Fibroblast of lung (primary cell): ENCODE data around the gene RSPH1. TPM values are rescaled to one million over a fixed set of nuclear protein-coding genes. Genes with fewer than 3 reads are reported as not detected.

Experiments
- DNase-seq, 2 donors: peaks; one replicate each; pipeline versions ENCODE4 v3.0.0 to v3.0.0-alpha.2; 2010; ENCODE audit warnings: low read depth in 2 of 2
- H2AFZ ChIP-seq: 2 replicates; pipeline ENCODE4 v1.5.1; 2012; ENCODE audit warnings: low read length, control low read depth, inconsistent platforms
- H3K27ac ChIP-seq: 2 replicates; pipeline ENCODE4 v1.5.1; 2011; ENCODE audit warnings: low read length, control low read depth; ENCODE audit not compliant: insufficient read depth
- H3K27me3 ChIP-seq: 2 replicates; pipeline ENCODE4 v1.5.1; 2011; ENCODE audit warnings: mild to moderate bottlenecking, low read length; ENCODE audit not compliant: control insufficient read depth, insufficient read depth
- H3K36me3 ChIP-seq: 2 replicates; pipeline ENCODE4 v1.5.1; 2011; ENCODE audit warnings: low read length; ENCODE audit not compliant: control insufficient read depth, insufficient read depth
- H3K4me1 ChIP-seq: 2 replicates; pipeline ENCODE4 v1.5.1; 2011; ENCODE audit warnings: low read length; ENCODE audit not compliant: control insufficient read depth, insufficient read depth; ENCODE audit errors: extremely low read depth
- H3K4me2 ChIP-seq: 2 replicates; pipeline ENCODE4 v1.5.1; 2011; ENCODE audit warnings: low read length, control low read depth; ENCODE audit not compliant: insufficient read depth; ENCODE audit errors: extremely low read depth
- H3K4me3 ChIP-seq, 4 experiments: fragments of 200-600 bp in 1 of 4; sonication (generic) in 1 of 4; replicated peaks in 1 of 4; 2 replicates each; pipeline ENCODE4 v1.5.1; 2011 to 2016; ENCODE audit warnings: low read length in 4 of 4, low read depth in 3 of 4, mild to moderate bottlenecking in 3 of 4, control low read depth in 2 of 4, inconsistent platforms in 1 of 4, mixed read lengths in 1 of 4; ENCODE audit not compliant: insufficient read depth in 1 of 4; ENCODE audit errors: control extremely low read depth in 1 of 4
- H3K79me2 ChIP-seq: 2 replicates; pipeline ENCODE4 v1.5.1; 2012; ENCODE audit warnings: mild to moderate bottlenecking, low read length, inconsistent platforms; ENCODE audit not compliant: control insufficient read depth, insufficient read depth
- H3K9ac ChIP-seq: 2 replicates; pipeline ENCODE4 v1.5.1; 2011; ENCODE audit warnings: mild to moderate bottlenecking, low read length, control low read depth; ENCODE audit not compliant: insufficient read depth
- H3K9me3 ChIP-seq: 2 replicates; pipeline ENCODE4 v1.5.1; 2012; ENCODE audit warnings: low read depth, low read length; ENCODE audit not compliant: control insufficient read depth, insufficient read depth
- H4K20me1 ChIP-seq: 2 replicates; pipeline ENCODE4 v1.5.1; 2011; ENCODE audit warnings: low read length; ENCODE audit not compliant: control insufficient read depth, insufficient read depth; ENCODE audit errors: extremely low read depth
- EZH2 ChIP-seq: IDR thresholded peaks from 2 replicates; pipeline ENCODE4 v1.5.1; 2012; ENCODE audit warnings: low read length, control low read depth, mild to moderate bottlenecking; ENCODE audit errors: missing control alignments
- polyA plus RNA-seq, 2 donors: library from polyadenylated mRNA; depleted of rRNA in 1 of 2; stranded (reverse) in 1 of 2; unstranded in 1 of 2; fragments of >200 nt; gene quantifications; 2 replicates each; pipeline ENCODE4 v1.2.1, GENCODE V29; 2011 to 2012; ENCODE audit warnings: missing spikeins in 1 of 2
- total RNA-seq: library from RNA; depleted of rRNA; stranded (reverse); fragments of >200 nt; gene quantifications from 2 replicates; pipeline ENCODE4 v1.2.1, GENCODE V29; 2014
- TF ChIP-seq, protein P1 (sequence below), 2 donors: IDR thresholded peaks in 1 of 2; conservative IDR thresholded peaks in 1 of 2; 1 replicate in 1 of 2; 2 replicates in 1 of 2; pipeline ENCODE4 v1.5.1; 2011 to 2012; ENCODE audit warnings: low read length in 2 of 2, control low read depth in 1 of 2, inconsistent platforms in 1 of 2, low read depth in 1 of 2, mild to moderate bottlenecking in 1 of 2

Gene RSPH1
- total and polyA plus RNA-seq, 2 donors (not counting 1 experiment from before 2014, with no cell fraction given): not detected

DNA sequence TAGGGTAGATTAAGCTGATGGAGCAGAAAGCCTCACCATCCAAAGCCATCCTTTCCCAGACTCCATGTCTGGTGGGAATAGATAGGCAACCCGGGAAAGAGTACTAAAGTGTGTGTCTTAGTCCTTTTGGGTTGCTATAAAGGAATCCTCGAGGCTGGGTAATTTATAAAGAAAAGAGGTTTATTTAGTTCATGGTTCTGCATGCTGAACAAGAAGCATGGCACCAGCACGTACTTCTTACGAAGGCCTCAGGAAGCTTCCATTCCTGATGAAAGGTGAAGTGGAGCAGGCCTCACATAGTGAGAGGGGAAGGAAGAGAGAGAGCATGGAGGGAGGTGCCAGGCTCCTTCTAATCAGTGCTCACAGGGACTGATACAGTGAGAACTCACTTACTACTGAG, 11.4 kb upstream of the RSPH1 start:
- H3K9ac ChIP-seq: no peak overlapping the region
- no peaks in the 10 kb centered on the region for H3K79me2 ChIP-seq
- no peak for DNase-seq
- no peak overlapping the region for H3K27ac ChIP-seq
- no peaks in the 10 kb centered on the region for H4K20me1 ChIP-seq
- TF ChIP-seq, protein P1, sequence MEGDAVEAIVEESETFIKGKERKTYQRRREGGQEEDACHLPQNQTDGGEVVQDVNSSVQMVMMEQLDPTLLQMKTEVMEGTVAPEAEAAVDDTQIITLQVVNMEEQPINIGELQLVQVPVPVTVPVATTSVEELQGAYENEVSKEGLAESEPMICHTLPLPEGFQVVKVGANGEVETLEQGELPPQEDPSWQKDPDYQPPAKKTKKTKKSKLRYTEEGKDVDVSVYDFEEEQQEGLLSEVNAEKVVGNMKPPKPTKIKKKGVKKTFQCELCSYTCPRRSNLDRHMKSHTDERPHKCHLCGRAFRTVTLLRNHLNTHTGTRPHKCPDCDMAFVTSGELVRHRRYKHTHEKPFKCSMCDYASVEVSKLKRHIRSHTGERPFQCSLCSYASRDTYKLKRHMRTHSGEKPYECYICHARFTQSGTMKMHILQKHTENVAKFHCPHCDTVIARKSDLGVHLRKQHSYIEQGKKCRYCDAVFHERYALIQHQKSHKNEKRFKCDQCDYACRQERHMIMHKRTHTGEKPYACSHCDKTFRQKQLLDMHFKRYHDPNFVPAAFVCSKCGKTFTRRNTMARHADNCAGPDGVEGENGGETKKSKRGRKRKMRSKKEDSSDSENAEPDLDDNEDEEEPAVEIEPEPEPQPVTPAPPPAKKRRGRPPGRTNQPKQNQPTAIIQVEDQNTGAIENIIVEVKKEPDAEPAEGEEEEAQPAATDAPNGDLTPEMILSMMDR (conservative IDR thresholded peaks at IDR 0.05 in 1 of 2, IDR thresholded peaks at IDR 0.05 in 1 of 2; ENCODE audit: low read depth in 1 of 2, low read length in 2 of 2): no peak
- TF ChIP-seq EZH2: no peak
- no peaks in the 10 kb centered on the region for H3K9me3 ChIP-seq
- H3K27me3 ChIP-seq: peaks cover 2% of the 10 kb centered on the region
- H3K4me1 ChIP-seq: no peaks in the 10 kb centered on the region
- H3K36me3 ChIP-seq: no peaks in the 10 kb centered on the region
- H3K4me2 ChIP-seq: no peak overlapping the region
- no peak overlapping the region for H2AFZ ChIP-seq
- no peak overlapping the region for H3K4me3 ChIP-seq

DNA sequence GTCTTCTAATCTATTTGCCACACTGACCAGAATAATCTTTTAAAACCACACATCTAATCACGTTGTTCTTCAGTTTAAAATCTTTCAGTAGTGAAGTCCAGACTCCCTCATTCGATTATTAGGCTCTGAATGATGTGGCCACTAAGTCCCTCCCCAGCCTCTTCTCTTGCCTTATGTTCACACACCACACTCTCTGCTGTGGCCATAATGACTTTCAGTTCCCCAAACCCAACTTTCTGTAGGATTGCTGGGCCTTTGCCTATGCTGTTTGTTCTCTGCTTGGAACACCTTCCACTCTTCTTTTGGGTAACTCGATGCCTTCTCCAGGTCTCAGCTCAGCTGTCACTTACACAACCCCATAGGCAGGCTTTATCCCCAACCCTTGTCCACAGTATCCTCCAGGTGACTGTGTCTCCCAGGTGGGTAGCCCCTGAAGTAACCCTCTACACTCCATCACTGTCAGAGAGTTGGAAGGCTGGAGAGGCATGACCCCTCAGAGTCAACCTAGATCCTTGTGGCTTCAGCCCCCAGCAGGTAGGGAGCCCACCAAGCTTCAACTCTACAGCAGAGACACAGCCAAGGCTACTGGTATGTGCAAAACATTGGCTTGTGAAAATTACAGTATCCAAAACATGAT, 9.2 kb upstream of the RSPH1 start:
- Histone ChIP-seq H3K9me3 (no peaks in the 10 kb centered on the region), H3K4me2 (no peak overlapping the region), H3K79me2 (no peaks in the 10 kb centered on the region), H3K4me1 (no peaks in the 10 kb centered on the region), H3K27ac (no peak overlapping the region), H3K4me3 (no peak overlapping the region), H3K9ac (no peak overlapping the region), H3K36me3 (no peaks in the 10 kb centered on the region), H3K27me3 (peaks cover 2% of the 10 kb centered on the region), H4K20me1 (no peaks in the 10 kb centered on the region), H2AFZ (no peak overlapping the region)
- no peak for DNase-seq
- no peak for TF ChIP-seq EZH2
- TF ChIP-seq, protein P1 (conservative IDR thresholded peaks at IDR 0.05 in 1 of 2, IDR thresholded peaks at IDR 0.05 in 1 of 2; ENCODE audit: low read depth in 1 of 2, low read length in 2 of 2): no peak

DNA sequence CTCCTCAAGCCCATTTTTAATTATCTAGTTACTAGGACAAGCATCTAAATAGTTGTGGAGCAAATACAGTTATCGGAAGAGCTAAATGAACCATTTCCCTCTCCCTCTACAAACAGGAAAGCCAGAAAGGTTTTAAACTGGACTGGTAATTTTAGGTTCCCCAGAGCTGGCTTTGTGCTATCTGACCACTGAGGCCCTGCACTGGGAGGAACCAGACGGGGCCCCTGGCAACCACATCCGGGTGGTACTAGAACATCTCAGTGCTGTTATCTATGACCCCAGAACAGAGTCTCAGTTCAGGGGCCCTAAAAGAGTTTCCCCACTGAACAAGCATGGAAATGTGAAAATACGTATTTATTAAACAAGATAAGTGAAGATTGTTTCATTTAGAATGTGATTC, 7.7 kb upstream of the RSPH1 start:
- Histone ChIP-seq H3K27ac (no peak overlapping the region), H3K9ac (no peak overlapping the region), H3K9me3 (no peaks in the 10 kb centered on the region), H3K36me3 (no peaks in the 10 kb centered on the region), H3K4me2 (no peak overlapping the region), H3K4me3 (no peak overlapping the region), H3K4me1 (no peaks in the 10 kb centered on the region), H3K27me3 (peaks cover 2% of the 10 kb centered on the region), H4K20me1 (no peaks in the 10 kb centered on the region), H3K79me2 (no peaks in the 10 kb centered on the region), H2AFZ (no peak overlapping the region)
- TF ChIP-seq, protein P1 (conservative IDR thresholded peaks at IDR 0.05 in 1 of 2, IDR thresholded peaks at IDR 0.05 in 1 of 2; ENCODE audit: low read depth in 1 of 2, low read length in 2 of 2): no peak
- TF ChIP-seq EZH2: no peak
- no peak for DNase-seq
